Measurements from ENCODE around the gene ZBTB12.

DNA sequence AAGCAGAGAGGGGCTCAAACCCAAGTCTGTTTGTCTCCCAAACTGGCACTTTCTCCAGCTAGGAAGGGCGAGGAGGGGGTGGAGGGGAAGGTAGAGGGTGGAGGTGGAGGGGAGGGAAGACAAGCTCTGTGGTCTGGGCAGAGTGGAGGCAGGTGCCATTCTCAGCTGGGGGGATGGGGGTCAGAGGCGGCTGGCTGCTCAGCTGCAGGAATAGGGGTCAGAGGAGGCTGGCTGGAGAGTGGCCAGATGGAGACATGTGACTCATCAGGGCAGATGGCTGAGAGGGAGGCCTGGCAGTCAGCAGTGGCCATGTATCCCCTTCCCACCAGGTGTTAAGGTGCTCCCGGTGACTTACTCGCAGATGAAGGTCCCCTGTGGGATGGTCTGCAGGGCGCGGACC is 19.5 kb downstream of the ZBTB12 start:
- no peak for TF ChIP-seq ZNF134 (CRISPR knock-in tag; conservative IDR thresholded peaks at IDR 0.05)
- no peak for TF ChIP-seq FOXO4 (CRISPR knock-in tag; IDR thresholded peaks at IDR 0.05)
- no peak for TF ChIP-seq ZFP30 (CRISPR knock-in tag; IDR thresholded peaks at IDR 0.05; ENCODE audit: borderline replicate concordance)
- TF ChIP-seq HDAC8 (tag; IDR thresholded peaks at IDR 0.05): no peak
- TF ChIP-seq JUN (IDR thresholded peaks at IDR 0.05; ENCODE audit: borderline replicate concordance, low read depth, low read length): no peak
- no peak for TF ChIP-seq JUN (CRISPR knock-in tag; IDR thresholded peaks at IDR 0.05; ENCODE audit: borderline replicate concordance)
- TF ChIP-seq MAX (CRISPR knock-in tag; IDR thresholded peaks at IDR 0.05): no peak
- no peak for TF ChIP-seq JUND (IDR thresholded peaks at IDR 0.05; ENCODE audit: borderline replicate concordance, low read depth, low read length)
- TF ChIP-seq JUND (tag; IDR thresholded peaks at IDR 0.05; ENCODE audit: borderline replicate concordance, low read depth, low read length): no peak
- no peak for TF ChIP-seq EP300 (IDR thresholded peaks at IDR 0.05; ENCODE audit: low read length)
- no peak for TF ChIP-seq ARID4B (CRISPR knock-in tag; IDR thresholded peaks at IDR 0.05)
- TF ChIP-seq, protein P1, sequence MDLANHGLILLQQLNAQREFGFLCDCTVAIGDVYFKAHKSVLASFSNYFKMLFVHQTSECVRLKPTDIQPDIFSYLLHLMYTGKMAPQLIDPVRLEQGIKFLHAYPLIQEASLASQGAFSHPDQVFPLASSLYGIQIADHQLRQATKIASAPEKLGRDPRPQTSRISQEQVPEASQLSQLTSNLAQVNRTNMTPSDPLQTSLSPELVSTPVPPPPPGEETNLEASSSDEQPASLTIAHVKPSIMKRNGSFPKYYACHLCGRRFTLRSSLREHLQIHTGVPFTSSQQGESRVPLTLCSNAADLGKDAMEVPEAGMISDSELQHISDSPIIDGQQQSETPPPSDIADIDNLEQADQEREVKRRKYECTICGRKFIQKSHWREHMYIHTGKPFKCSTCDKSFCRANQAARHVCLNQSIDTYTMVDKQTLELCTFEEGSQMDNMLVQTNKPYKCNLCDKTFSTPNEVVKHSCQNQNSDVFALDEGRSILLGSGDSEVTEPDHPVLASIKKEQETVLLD (IDR thresholded peaks at IDR 0.05): no peak
- no peak for TF ChIP-seq XRCC4 (IDR thresholded peaks at IDR 0.05; ENCODE audit: extremely low read depth, insufficient read depth, insufficient read length)
- TF ChIP-seq, protein P2, sequence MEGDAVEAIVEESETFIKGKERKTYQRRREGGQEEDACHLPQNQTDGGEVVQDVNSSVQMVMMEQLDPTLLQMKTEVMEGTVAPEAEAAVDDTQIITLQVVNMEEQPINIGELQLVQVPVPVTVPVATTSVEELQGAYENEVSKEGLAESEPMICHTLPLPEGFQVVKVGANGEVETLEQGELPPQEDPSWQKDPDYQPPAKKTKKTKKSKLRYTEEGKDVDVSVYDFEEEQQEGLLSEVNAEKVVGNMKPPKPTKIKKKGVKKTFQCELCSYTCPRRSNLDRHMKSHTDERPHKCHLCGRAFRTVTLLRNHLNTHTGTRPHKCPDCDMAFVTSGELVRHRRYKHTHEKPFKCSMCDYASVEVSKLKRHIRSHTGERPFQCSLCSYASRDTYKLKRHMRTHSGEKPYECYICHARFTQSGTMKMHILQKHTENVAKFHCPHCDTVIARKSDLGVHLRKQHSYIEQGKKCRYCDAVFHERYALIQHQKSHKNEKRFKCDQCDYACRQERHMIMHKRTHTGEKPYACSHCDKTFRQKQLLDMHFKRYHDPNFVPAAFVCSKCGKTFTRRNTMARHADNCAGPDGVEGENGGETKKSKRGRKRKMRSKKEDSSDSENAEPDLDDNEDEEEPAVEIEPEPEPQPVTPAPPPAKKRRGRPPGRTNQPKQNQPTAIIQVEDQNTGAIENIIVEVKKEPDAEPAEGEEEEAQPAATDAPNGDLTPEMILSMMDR (IDR thresholded peaks at IDR 0.05 in 2 of 3, conservative IDR thresholded peaks at IDR 0.05 in 1 of 3; ENCODE audit: insufficient read depth in 2 of 3, low read depth in 1 of 3, low read length in 3 of 3): no peak
- no peak for TF ChIP-seq NFE2L1 (tag; IDR thresholded peaks at IDR 0.05; ENCODE audit: borderline replicate concordance, low read depth)
- no peak for TF ChIP-seq SP1 (CRISPR knock-in tag; IDR thresholded peaks at IDR 0.05)
